K562 (cell line): ENCODE results near the gene ASB15. TPM values are rescaled to one million over a fixed set of nuclear protein-coding genes. Genes with fewer than 3 reads are reported as not detected.

Experiments
- ATAC-seq: fragments of 200-7000 bp; cut with Tn5 transposase; 3 replicates; pipeline ENCODE4 v1.9.1; 2020; ENCODE audit warnings: moderate library complexity
- BruUV-seq: library from RNA; stranded (reverse); fragments of 400-500 nt; replicated peaks from 2 replicates; lab custom pipeline; 2021; lab: Mats Ljungman, UMichigan
- CTCF ChIA-PET: fragments of 300-600 bp; formaldehyde crosslinking; extraction: SDS; loops from one replicate; lab custom pipeline; 2021; ENCODE audit warnings: low intra/inter-chr PET ratio; lab: Yijun Ruan, JAX
- POLR2A ChIA-PET: fragments of 300-600, 350-650 bp; sonication (Branson Sonifier 250); formaldehyde crosslinking; extraction: SDS; loops from one replicate; lab custom pipeline; 2021; ENCODE audit warnings: antibody characterized with exemption, inconsistent platforms; lab: Yijun Ruan, JAX
- DNase-seq, 4 experiments: peaks; one replicate each; pipeline versions ENCODE4 v3.0.0 to v3.0.0-alpha.2; 2011 to 2018; ENCODE audit warnings: low spot score in 3 of 4, mixed read lengths in 3 of 4; ENCODE audit errors: extremely low read depth in 1 of 4
- FAIRE-seq: peaks from 2 replicates; lab custom pipeline; 2011; peaks lifted over from hg19 to GRCh38; lab: Jason Lieb, UNC
- H2AFZ ChIP-seq: 2 replicates; pipeline ENCODE4 v1.6.0; 2011; ENCODE audit warnings: low read depth, low read length, control low read depth, inconsistent platforms
- H3K27ac ChIP-seq: fragments of 200-600 bp; 3 replicates; pipeline ENCODE4 v1.8.0; 2011; ENCODE audit warnings: low read depth, mild to moderate bottlenecking, control low read depth, inconsistent platforms, low read length, moderate library complexity, mixed read lengths; ENCODE audit errors: extremely low read depth
- H3K27me3 ChIP-seq, 2 experiments: fragments of 300-600 bp in 1 of 2; 2 replicates in 1 of 2; 3 replicates in 1 of 2; pipeline versions ENCODE4 v1.6.0 to v1.8.0; 2011; ENCODE audit warnings: inconsistent platforms in 2 of 2, low read length in 2 of 2, mild to moderate bottlenecking in 1 of 2, mixed read lengths in 1 of 2, moderate library complexity in 1 of 2; ENCODE audit not compliant: control insufficient read depth in 2 of 2, insufficient read depth in 2 of 2
- H3K36me3 ChIP-seq: fragments of 300-600 bp; 3 replicates; pipeline ENCODE4 v1.8.0; 2011; ENCODE audit warnings: mild to moderate bottlenecking, low read length, inconsistent platforms; ENCODE audit not compliant: control insufficient read depth, insufficient read depth
- H3K4me1 ChIP-seq, 2 experiments: fragments of 200-600 bp in 1 of 2; replicated peaks in 1 of 2; 2 replicates in 1 of 2; 3 replicates in 1 of 2; pipeline versions ENCODE4 v1.5.1 to v1.8.0; 2011; ENCODE audit warnings: inconsistent platforms in 2 of 2, low read length in 2 of 2, mild to moderate bottlenecking in 1 of 2, mixed read lengths in 1 of 2, moderate library complexity in 1 of 2; ENCODE audit not compliant: control insufficient read depth in 2 of 2, insufficient read depth in 2 of 2
- H3K4me2 ChIP-seq: 2 replicates; pipeline ENCODE4 v1.6.1; 2011; ENCODE audit warnings: low read length, control low read depth, inconsistent platforms, mixed read lengths; ENCODE audit not compliant: insufficient read depth
- H3K4me3 ChIP-seq: fragments of 200-600 bp; sonication (generic), shearing (Covaris generic); 2 replicates; pipeline ENCODE4 v1.5.1; 2016; ENCODE audit warnings: control low read depth, inconsistent platforms
- H3K79me2 ChIP-seq: fragments of 200-600 bp; 3 replicates; pipeline ENCODE4 v1.8.0; 2011; ENCODE audit warnings: low read length, inconsistent platforms; ENCODE audit not compliant: control insufficient read depth, insufficient read depth
- H3K9ac ChIP-seq, 2 experiments: 2 replicates each; pipeline versions ENCODE4 v1.6.0 to v1.6.1; 2011; ENCODE audit warnings: low read depth in 2 of 2, low read length in 2 of 2, control low read depth in 1 of 2, inconsistent platforms in 1 of 2, mild to moderate bottlenecking in 1 of 2, mixed read lengths in 1 of 2; ENCODE audit not compliant: insufficient read depth in 1 of 2
- H3K9me1 ChIP-seq: one replicate; pipeline ENCODE4 v1.6.0; 2011; ENCODE audit warnings: inconsistent platforms, mild to moderate bottlenecking, low read length, moderate library complexity; ENCODE audit not compliant: control insufficient read depth, insufficient read depth
- H3K9me3 ChIP-seq: replicated peaks from 2 replicates; pipeline ENCODE4 v1.5.1; 2011; ENCODE audit warnings: low read depth, low read length, inconsistent platforms; ENCODE audit not compliant: control insufficient read depth, insufficient read depth
- H4K20me1 ChIP-seq: replicated peaks from 2 replicates; pipeline ENCODE4 v1.6.1; 2011; ENCODE audit warnings: low read length, inconsistent platforms, mixed read lengths; ENCODE audit not compliant: control insufficient read depth, insufficient read depth
- ARID1B ChIP-seq: fragments of 450-650 bp; IDR thresholded peaks from 2 replicates; pipeline ENCODE4 v1.6.1; 2016; ENCODE audit warnings: antibody characterized with exemption, mild to moderate bottlenecking, inconsistent platforms
- HES1 ChIP-seq: fragments of 450-650 bp; IDR thresholded peaks from 2 replicates; pipeline ENCODE4 v1.6.1; 2016; ENCODE audit warnings: low read depth, mild to moderate bottlenecking, moderate library complexity
- HMG20A ChIP-seq: fragments of 450-650 bp; formaldehyde crosslinking; conservative IDR thresholded peaks from 2 replicates; pipeline ENCODE4 v1.4.0; 2020; ENCODE audit warnings: mild to moderate bottlenecking, mixed read lengths
- HNRNPL ChIP-seq: fragments of 200-400 bp; formaldehyde crosslinking; IDR thresholded peaks from 2 replicates; pipeline ENCODE4 v1.6.1; 2017; ENCODE audit warnings: low read depth, mild to moderate bottlenecking, low read length
- JUND ChIP-seq, 2 experiments: IDR thresholded peaks; 2 replicates in 1 of 2; 3 replicates in 1 of 2; pipeline ENCODE4 v1.6.1; 2011; ENCODE audit warnings: borderline replicate concordance in 2 of 2, low read depth in 2 of 2, low read length in 2 of 2, improper control_type of control experiment in 1 of 2, missing biosample characterization in 1 of 2, missing genetic modification characterization in 1 of 2, missing genetic modification reagents in 1 of 2
- POLR2B ChIP-seq: fragments of 450-650 bp; IDR thresholded peaks from 2 replicates; pipeline ENCODE4 v1.6.1; 2018; ENCODE audit warnings: low read depth; ENCODE audit not compliant: partially characterized antibody
- ZBTB8A ChIP-seq: fragments of 450-650 bp; IDR thresholded peaks from 2 replicates; pipeline ENCODE4 v1.6.1; 2018; ENCODE audit warnings: mild to moderate bottlenecking, moderate library complexity; ENCODE audit not compliant: partially characterized antibody
- ZNF696 ChIP-seq: fragments of 250-450 bp; sonication (Bioruptor Pico); conservative IDR thresholded peaks from 2 replicates; pipeline ENCODE4 v1.4.0; 2020; ENCODE audit warnings: mild to moderate bottlenecking, moderate library complexity
- WGBS: fragments of 100-300 bp; shearing (Covaris generic); methylation state at CpG from one replicate; pipeline ENCODE4 v1.1.6; 2016; ENCODE audit warnings: low coverage, mixed read lengths; ENCODE audit not compliant: insufficient coverage; ENCODE audit errors: missing lambda C conversion rate; 5-methylcytosine and 5-hydroxymethylcytosine counted together
- in situ Hi-C: fragments of 300-500 bp; cut with MboI; formaldehyde crosslinking; loops from 4 replicates; pipeline ENCODE4 v1.15.0; 2018; ENCODE audit warnings: inconsistent platforms, mixed read lengths
- intact Hi-C: fragments of 100-400 bp; cut with micrococcal nuclease; formaldehyde crosslinking; loops from 2 replicates; pipeline ENCODE4 v1.14.2; 2022
- polyA plus RNA-seq, 8 experiments: library from polyadenylated mRNA; depleted of rRNA in 4 of 8; stranded (reverse) in 5 of 8; unstranded in 3 of 8; fragments of >200 nt; fragmentation: Nextera tagmentation in 2 of 8; fragmentation: Illumina TruSeq in 1 of 8; extraction: Ambion mirVana in 2 of 8; extraction: Trizol in 1 of 8; gene quantifications; 2 replicates each; pipeline versions ENCODE4 v1.2.1 to v1.2.3, GENCODE V29; 2011 to 2014; ENCODE audit warnings: inconsistent platforms in 1 of 8, missing spikeins in 1 of 8
- total RNA-seq, 7 experiments: library from RNA; depleted of rRNA in 6 of 7; stranded (reverse); fragments of >200 nt in 6 of 7; fragmentation: Illumina TruSeq in 2 of 7; extraction: Trizol in 2 of 7; gene quantifications; 2 replicates each; pipeline versions ENCODE4 v1.2.1 to v1.2.3, GENCODE V29; 2011 to 2021; ENCODE audit warnings: low replicate concordance in 1 of 7

ASB15 gene
- total and polyA plus RNA-seq, 9 of the 15 experiments (the other 6 are each of a cell fraction or from before 2014, with no cell fraction given), result 0.03 to 0.14 (median 0.04) TPM; not detected in 3

GRCh38 chr7:123669485-123669884, 67.9 kb downstream of the ASB15 start:
- no peak overlapping the region for H3K27ac ChIP-seq
- TF ChIP-seq ZBTB8A, result no peak
- no peak for TF ChIP-seq JUND (IDR thresholded peaks at IDR 0.05; ENCODE audit: borderline replicate concordance, low read depth, low read length)
- no peak for TF ChIP-seq JUND (tag; IDR thresholded peaks at IDR 0.05; ENCODE audit: borderline replicate concordance, low read depth, low read length)
- no peak for TF ChIP-seq ARID1B
- TF ChIP-seq HNRNPL, result no peak
- TF ChIP-seq ZNF696, result no peak
- no peak for TF ChIP-seq HMG20A
- TF ChIP-seq POLR2B, result peak; percentile 27
- no peak for TF ChIP-seq HES1
- no peak overlapping the region for H2AFZ ChIP-seq
- FAIRE-seq (no peak), ATAC-seq (no peak), DNase-seq (no peak)
- H3K4me2 ChIP-seq, result no peak overlapping the region
- no peaks in the 10 kb centered on the region for H3K9me1 ChIP-seq
- intact Hi-C loops (no loop called here), in situ Hi-C loops (no loop called here)
- ChIA-PET CTCF (no interaction called here), POLR2A (interaction anchor here (0.7 kb wide), 2 partner anchors 16 to 75 kb away, joined by 3 to 4 read pairs; no protein-coding TSS in a partner anchor)
- no peaks in the 10 kb centered on the region for H4K20me1 ChIP-seq
- no peaks in the 10 kb centered on the region for H3K9me3 ChIP-seq
- WGBS, result 32% methylated on average over 7 of the region's 7 CpGs
- no peak overlapping the region for H3K9ac ChIP-seq
- no peaks in the 10 kb centered on the region for H3K79me2 ChIP-seq
- H3K27me3 ChIP-seq, result peaks cover 2 to 4% of the 10 kb centered on the region in 2 experiments; a peak in 1 of 5 replicates
- H3K4me1 ChIP-seq, result no peaks in the 10 kb centered on the region
- BruUV-seq, result no TSS peak
- no peak overlapping the region for H3K4me3 ChIP-seq
- no peaks in the 10 kb centered on the region for H3K36me3 ChIP-seq
